Left lung (tissue), 10 donors: Measurements from ENCODE around the gene INPP4B. TPM values are rescaled to one million over a fixed set of nuclear protein-coding genes. Genes with fewer than 3 reads are reported as not detected.

Source experiments
- ATAC-seq: fragments of 200-7000 bp; cut with Tn5 transposase; one replicate; pipeline ENCODE4 v1.9.1; 2020; ENCODE audit warnings: moderate library complexity
- DNase-seq, 4 donors: peaks; one replicate each; pipeline ENCODE4 v3.0.0-alpha.2; 2013 to 2020
- H3K27ac ChIP-seq, 2 donors: fragments of 200-600 bp; sonication (generic) in 1 of 2; one replicate each; pipeline versions ENCODE4 v1.5.0 to v1.8.0; 2020 to 2021
- H3K27me3 ChIP-seq, 2 donors: fragments of 200-600 bp; sonication (generic) in 1 of 2; one replicate each; pipeline versions ENCODE4 v1.5.0 to v1.8.0; 2020 to 2021
- H3K36me3 ChIP-seq, 2 donors: fragments of 200-600 bp; sonication (generic) in 1 of 2; one replicate each; pipeline versions ENCODE4 v1.5.0 to v1.8.0; 2020 to 2021
- H3K4me1 ChIP-seq, 2 donors: fragments of 200-600 bp; one replicate each; pipeline ENCODE4 v1.8.0; 2021
- H3K4me3 ChIP-seq, 2 donors: fragments of 200-600 bp; sonication (generic) in 1 of 2; one replicate each; pipeline versions ENCODE4 v1.5.0 to v1.8.0; 2020 to 2021; ENCODE audit warnings: mild to moderate bottlenecking in 1 of 2
- H3K9me3 ChIP-seq, 2 donors: fragments of 200-600 bp; sonication (generic) in 1 of 2; one replicate each; pipeline versions ENCODE4 v1.5.0 to v1.8.0; 2020 to 2021
- CTCF ChIP-seq, 2 donors: fragments of 200-600 bp; sonication (generic) in 1 of 2; IDR thresholded peaks; one replicate each; pipeline versions ENCODE4 v1.5.0 to v1.8.0; 2021; ENCODE audit warnings: antibody characterized with exemption in 2 of 2
- intact Hi-C, 2 donors: fragments of 100-400 bp; cut with DNase I; formaldehyde crosslinking; loops; one replicate each; pipeline versions ENCODE4 v1.11.2 to v1.14.2; 2022
- polyA plus RNA-seq, 6 donors: library from polyadenylated mRNA; unstranded; fragments of 120-200 nt; gene quantifications; one replicate each; pipeline ENCODE4 v1.2.1, GENCODE V29; 2013; ENCODE audit not compliant: insufficient read length in 6 of 6
- total RNA-seq, 2 donors: library from RNA; stranded (reverse); fragmentation: NEBNext Ultra II Directional; extraction: Animal tissue kit (Norgen Biotek cat#: 25700); gene quantifications; one replicate each; pipeline ENCODE4 v1.2.1, GENCODE V29; 2021
- donor health status: DM: no; HTN: yes; CAD: no.
- donor health status: DM: no; HTN: no; CAD: no.

Gene INPP4B
- total and polyA plus RNA-seq, 8 donors, result 7.3 to 15.1 (median 11.6) TPM

- Histone ChIP-seq H3K27me3 (no peaks in the 10 kb centered on the region), H3K9me3 (no peaks in the 10 kb centered on the region), H3K36me3 (no peaks in the 10 kb centered on the region), H3K4me1 (no peaks in the 10 kb centered on the region), H3K4me3 (no peak overlapping the region), H3K27ac (no peak overlapping the region)
- DNase-seq (no peak), ATAC-seq (no peak)
- no peak for TF ChIP-seq CTCF (IDR thresholded peaks at IDR 0.05)
- intact Hi-C loops, result no loop called here
Measured at GRCh38 chr4:142326181-142326580, 519.9 kb downstream of the INPP4B start.

- no peak for DNase-seq
- intact Hi-C loops, result no loop called here
- no peak overlapping the region for H3K27ac ChIP-seq
- no peak overlapping the region for H3K4me3 ChIP-seq
- no peaks in the 10 kb centered on the region for H3K4me1 ChIP-seq
- H3K36me3 ChIP-seq, result no peaks in the 10 kb centered on the region
- H3K9me3 ChIP-seq, result no peaks in the 10 kb centered on the region
- ATAC-seq, result no peak
- no peak for TF ChIP-seq CTCF (IDR thresholded peaks at IDR 0.05)
- H3K27me3 ChIP-seq, result no peaks in the 10 kb centered on the region
Measured at GRCh38 chr4:142324572-142324971, 521.5 kb downstream of the INPP4B start.

GRCh38 chr4:142322996-142323395 is 523.1 kb downstream of the INPP4B start:
- ATAC-seq, result no peak
- no peak overlapping the region for H3K4me3 ChIP-seq
- H3K27me3 ChIP-seq, result no peaks in the 10 kb centered on the region
- DNase-seq, result no peak
- intact Hi-C loops, result no loop called here
- TF ChIP-seq CTCF (IDR thresholded peaks at IDR 0.05), result no peak
- no peak overlapping the region for H3K27ac ChIP-seq
- H3K4me1 ChIP-seq, result no peaks in the 10 kb centered on the region
- H3K36me3 ChIP-seq, result no peaks in the 10 kb centered on the region
- no peaks in the 10 kb centered on the region for H3K9me3 ChIP-seq

GRCh38 chr4:142318280-142318679 is 527.8 kb downstream of the INPP4B start:
- no peaks in the 10 kb centered on the region for H3K9me3 ChIP-seq
- H3K27me3 ChIP-seq, result no peaks in the 10 kb centered on the region
- no peaks in the 10 kb centered on the region for H3K4me1 ChIP-seq
- H3K27ac ChIP-seq, result no peak overlapping the region
- intact Hi-C loops, result no loop called here
- H3K36me3 ChIP-seq, result no peaks in the 10 kb centered on the region
- TF ChIP-seq CTCF (IDR thresholded peaks at IDR 0.05), result no peak
- DNase-seq (no peak), ATAC-seq (no peak)
- H3K4me3 ChIP-seq, result no peak overlapping the region

GRCh38 chr4:142316913-142317312 is 529.2 kb downstream of the INPP4B start:
- no peak for ATAC-seq
- TF ChIP-seq CTCF (IDR thresholded peaks at IDR 0.05), result no peak
- DNase-seq, result no peak
- Histone ChIP-seq H3K36me3 (no peaks in the 10 kb centered on the region), H3K4me3 (no peak overlapping the region), H3K9me3 (no peaks in the 10 kb centered on the region), H3K27me3 (no peaks in the 10 kb centered on the region), H3K4me1 (no peaks in the 10 kb centered on the region), H3K27ac (no peak overlapping the region)
- intact Hi-C loops, result no loop called here
